SKM-1 treated with dmso at 0.1 percent for 144 hours (cell line): ENCODE measurements around the gene AP5B1.

Source experiments
- DNase-seq: peaks from one replicate; lab custom pipeline; 2025; ENCODE audit not compliant: unreplicated experiment; lab: John Stamatoyannopoulos, UW

AP5B1 gene

GRCh38 chr11:65802841-65803240 lies 22.1 kb upstream of the AP5B1 start:
- DNase-seq, result no peak

- no peak for DNase-seq
Measured at GRCh38 chr11:65801153-65801987, 20.6 kb upstream of the AP5B1 start.

GRCh38 chr11:65798882-65799281 lies 18.1 kb upstream of the AP5B1 start:
- no peak for DNase-seq

GRCh38 chr11:65797711-65798110 lies 16.9 kb upstream of the AP5B1 start:
- DNase-seq, result no peak

GRCh38 chr11:65796726-65797601 lies 16.2 kb upstream of the AP5B1 start:
- no peak for DNase-seq

- no peak for DNase-seq
Measured at GRCh38 chr11:65794570-65795510, 14.1 kb upstream of the AP5B1 start.

- DNase-seq, result no peak
Measured at GRCh38 chr11:65793625-65794400, 13.0 kb upstream of the AP5B1 start.

GRCh38 chr11:65793144-65793581 lies 12.4 kb upstream of the AP5B1 start:
- no peak for DNase-seq

GRCh38 chr11:65792456-65792855 lies 11.7 kb upstream of the AP5B1 start:
- no peak for DNase-seq

- DNase-seq, result peak; percentile 74
Measured at GRCh38 chr11:65791719-65792213, 11.0 kb upstream of the AP5B1 start.

GRCh38 chr11:65790902-65791650 lies 10.3 kb upstream of the AP5B1 start:
- DNase-seq, result no peak

GRCh38 chr11:65790104-65790901 lies 9.5 kb upstream of the AP5B1 start:
- no peak for DNase-seq

- no peak for DNase-seq
Measured at GRCh38 chr11:65789230-65790103, 8.7 kb upstream of the AP5B1 start.

- DNase-seq, result no peak
Measured at GRCh38 chr11:65788821-65789220, 8.0 kb upstream of the AP5B1 start.

GRCh38 chr11:65787649-65788622 lies 7.2 kb upstream of the AP5B1 start:
- DNase-seq, result no peak
